ENCODE measurements around the gene MYCBP2.

MYCBP2 gene

GRCh38 chr13:77373502-77373901, 46.6 kb upstream of the MYCBP2 start:
- Histone ChIP-seq H3K9me3 (ENCODE audit: control insufficient read depth, insufficient read depth, low read depth, low read length) (no peaks in the 10 kb centered on the region), H3K27ac (ENCODE audit: extremely low read depth, low read depth, low read length) (no peak overlapping the region), H3K36me3 (ENCODE audit: control insufficient read depth in 2 of 2, insufficient read depth in 1 of 2, low read length in 2 of 2) (no peaks in the 10 kb centered on the region), H3K4me1 (ENCODE audit: control insufficient read depth, insufficient read depth, low read length) (no peaks in the 10 kb centered on the region), H3K4me3 (ENCODE audit: low read depth, low read length) (no peak overlapping the region)
- TF ChIP-seq ZNF114 (tag by site-specific recombination; IDR thresholded peaks at IDR 0.05) (no peak), ELK4 (IDR thresholded peaks at IDR 0.05; ENCODE audit: borderline replicate concordance, low read depth, low read length) (no peak), HIC1 (tag by site-specific recombination; IDR thresholded peaks at IDR 0.05) (no peak), GLI4 (tag by site-specific recombination; IDR thresholded peaks at IDR 0.05) (no peak), REST (tag by site-specific recombination; IDR thresholded peaks at IDR 0.05) (no peak), ZNF138 (tag by site-specific recombination; IDR thresholded peaks at IDR 0.05; ENCODE audit: borderline replicate concordance) (no peak), PRDM6 (tag by site-specific recombination; IDR thresholded peaks at IDR 0.05) (no peak), ZNF791 (tag by site-specific recombination; IDR thresholded peaks at IDR 0.05) (no peak)
- ChIA-PET POLR2A (no interaction called here), CTCF (no interaction called here)

- H3K27ac ChIP-seq (ENCODE audit: extremely low read depth, low read depth, low read length), result no peak overlapping the region
- TF ChIP-seq BCL11B (tag by site-specific recombination; IDR thresholded peaks at IDR 0.05; ENCODE audit: low read depth) (no peak), ZNF621 (tag by site-specific recombination; IDR thresholded peaks at IDR 0.05) (no peak), KLF8 (tag by site-specific recombination; IDR thresholded peaks at IDR 0.05) (no peak), AEBP2 (tag by site-specific recombination; IDR thresholded peaks at IDR 0.05; ENCODE audit: borderline replicate concordance) (no peak), IKZF3 (tag by site-specific recombination; IDR thresholded peaks at IDR 0.05) (no peak), ZNF211 (tag by site-specific recombination; IDR thresholded peaks at IDR 0.05; ENCODE audit: low read depth) (no peak), ZNF10 (tag by site-specific recombination; IDR thresholded peaks at IDR 0.05) (no peak), ZNF488 (tag by site-specific recombination; IDR thresholded peaks at IDR 0.05) (no peak), ZNF654 (tag by site-specific recombination; IDR thresholded peaks at IDR 0.05; ENCODE audit: low read depth) (no peak), CTCF (tag by site-specific recombination; IDR thresholded peaks at IDR 0.05) (no peak)
- H3K4me1 ChIP-seq (ENCODE audit: control insufficient read depth, insufficient read depth, low read length), result no peaks in the 10 kb centered on the region
- ChIA-PET POLR2A (no interaction called here), CTCF (interaction anchor here (0.5 kb wide), 1 partner anchor 14 kb away, joined by 3 read pairs; no protein-coding TSS in a partner anchor)
- H3K9me3 ChIP-seq (ENCODE audit: control insufficient read depth, insufficient read depth, low read depth, low read length), result no peaks in the 10 kb centered on the region
- no peak overlapping the region for H3K4me3 ChIP-seq (ENCODE audit: low read depth, low read length)
- H3K36me3 ChIP-seq (ENCODE audit: control insufficient read depth in 2 of 2, insufficient read depth in 1 of 2, low read length in 2 of 2), result no peaks in the 10 kb centered on the region
These were observed 45.4 kb upstream of the MYCBP2 start for GRCh38 chr13:77372275-77372674.

All from HEK293 (cell line).